ENCODE results near the gene ECI1. TPM values are rescaled to one million over a fixed set of nuclear protein-coding genes. Genes with fewer than 3 reads are reported as not detected.

The ECI1 gene
- total RNA-seq, 1 experiment from 2014 or later, result 140 TPM

DNA sequence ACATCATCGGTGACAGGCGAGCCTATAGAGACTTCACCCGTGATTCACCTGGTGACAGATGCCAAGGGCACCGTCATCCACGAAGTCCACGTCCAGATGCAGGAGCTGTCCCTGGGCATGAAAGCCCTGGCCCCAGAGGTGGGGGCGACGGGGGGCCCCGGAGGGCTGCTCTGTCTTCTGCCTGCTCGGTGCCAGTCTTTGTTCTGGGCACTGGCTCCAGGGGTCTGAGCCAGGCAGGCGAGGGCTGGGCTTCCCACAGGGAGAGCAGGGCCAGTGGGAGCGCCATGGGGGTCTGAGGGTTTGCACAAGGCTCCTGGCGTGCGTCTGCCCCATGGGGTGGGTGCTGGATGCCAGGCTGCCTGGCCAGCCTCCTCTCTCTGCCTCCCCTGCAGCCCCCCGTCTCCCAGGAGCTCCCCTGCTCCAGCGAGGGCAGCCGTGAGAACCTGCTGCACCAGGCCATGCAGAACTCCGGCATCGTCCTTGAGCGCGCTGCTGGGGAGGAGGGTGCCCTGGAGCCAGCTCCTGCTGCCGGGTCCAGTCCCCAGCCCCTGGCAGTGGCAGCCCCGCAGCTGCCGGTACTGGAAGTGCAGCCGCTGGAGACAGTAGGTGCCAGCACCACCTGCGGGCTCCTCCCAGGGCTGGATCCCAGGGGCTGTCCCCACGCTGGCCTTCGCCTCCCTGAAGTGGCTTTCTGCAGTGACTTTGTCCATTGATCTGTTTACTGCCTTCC lies 18.2 kb downstream of the ECI1 start:
- ATAC-seq (no peak), DNase-seq (ENCODE audit: low read depth, low spot score) (no peak)
- no peak overlapping the region; the same call in 1 of the 2 replicates for H3K27ac ChIP-seq (ENCODE audit: low read depth, low read length)
- no TSS peak for BruUV-seq (replicated peaks)
- H3K36me3 ChIP-seq (ENCODE audit: control insufficient read depth in 1 of 2, insufficient read depth in 2 of 2, low read length in 2 of 2), result peaks cover 9 to 19% of the 10 kb centered on the region in 2 experiments; a peak in 3 of 4 replicates
- H3K9me3 ChIP-seq (ENCODE audit: control insufficient read depth in 1 of 2, insufficient read depth in 1 of 2, low read depth in 1 of 2, low read length in 2 of 2), result no peaks in the 10 kb centered on the region
- H3K79me2 ChIP-seq (ENCODE audit: insufficient read depth, low read length), result peaks cover 18% of the 10 kb centered on the region; the same call in 1 of the 2 replicates
- no peak overlapping the region for H3K4me3 ChIP-seq (replicated peaks in 1 of 2; ENCODE audit: low read depth in 1 of 2, low read length in 2 of 2)
- no peaks in the 10 kb centered on the region for H3K9me2 ChIP-seq (ENCODE audit: insufficient read depth)
- no peaks in the 10 kb centered on the region for H3K27me3 ChIP-seq (ENCODE audit: insufficient read depth, low read length)
- peaks cover 0 to 8% of the 10 kb centered on the region in 2 experiments; a peak in 2 of 4 replicates for H3K4me1 ChIP-seq (ENCODE audit: control insufficient read depth in 1 of 2, insufficient read depth in 2 of 2, low read length in 2 of 2)
- no peak overlapping the region for H3K4me2 ChIP-seq (ENCODE audit: low read length)
- CTCF ChIA-PET, result no interaction called here
- no peak overlapping the region for H2AFZ ChIP-seq (ENCODE audit: low read depth, low read length, poor library complexity, severe bottlenecking)
- intact Hi-C loops (cut with micrococcal nuclease), result no loop called here
- POLR2A ChIA-PET, result no interaction called here
- no peaks in the 10 kb centered on the region for H4K20me1 ChIP-seq (ENCODE audit: insufficient read depth)
- RAD21 ChIA-PET (ENCODE audit: low non-redundant PET in 1 of 2, low total read pairs in 2 of 2, uncharacterized antibody in 2 of 2, unreplicated experiment in 2 of 2), result no interaction called here
- H3K9ac ChIP-seq (ENCODE audit: low read length), result no peak overlapping the region
- TF ChIP-seq EGR1 (IDR thresholded peaks at IDR 0.05; ENCODE audit: low read depth) (no peak), POLR2A (IDR thresholded peaks at IDR 0.05; ENCODE audit: borderline replicate concordance, extremely low read depth, insufficient read depth, insufficient read length) (no peak), ZFX (IDR thresholded peaks at IDR 0.05) (no peak), ELF1 (IDR thresholded peaks at IDR 0.05; ENCODE audit: borderline replicate concordance, low read depth) (no peak), CEBPB (IDR thresholded peaks at IDR 0.05; ENCODE audit: low read depth) (no peak), RAD21 (IDR thresholded peaks at IDR 0.05; ENCODE audit: low read depth) (no peak), JUND (IDR thresholded peaks at IDR 0.05) (no peak), SRF (IDR thresholded peaks at IDR 0.05; ENCODE audit: low read depth) (no peak), SIN3A (IDR thresholded peaks at IDR 0.05; ENCODE audit: low read depth) (no peak), TCF7L2 (IDR thresholded peaks at IDR 0.05; ENCODE audit: borderline replicate concordance, extremely low read depth, insufficient read depth, insufficient read length) (no peak), EZH2 (IDR thresholded peaks at IDR 0.05) (no peak)
- TF ChIP-seq, protein P1, sequence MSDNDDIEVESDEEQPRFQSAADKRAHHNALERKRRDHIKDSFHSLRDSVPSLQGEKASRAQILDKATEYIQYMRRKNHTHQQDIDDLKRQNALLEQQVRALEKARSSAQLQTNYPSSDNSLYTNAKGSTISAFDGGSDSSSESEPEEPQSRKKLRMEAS (IDR thresholded peaks at IDR 0.05), result no peak
- TF ChIP-seq, protein P2, sequence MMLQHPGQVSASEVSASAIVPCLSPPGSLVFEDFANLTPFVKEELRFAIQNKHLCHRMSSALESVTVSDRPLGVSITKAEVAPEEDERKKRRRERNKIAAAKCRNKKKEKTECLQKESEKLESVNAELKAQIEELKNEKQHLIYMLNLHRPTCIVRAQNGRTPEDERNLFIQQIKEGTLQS (IDR thresholded peaks at IDR 0.05), result no peak
- TF ChIP-seq, protein P3, sequence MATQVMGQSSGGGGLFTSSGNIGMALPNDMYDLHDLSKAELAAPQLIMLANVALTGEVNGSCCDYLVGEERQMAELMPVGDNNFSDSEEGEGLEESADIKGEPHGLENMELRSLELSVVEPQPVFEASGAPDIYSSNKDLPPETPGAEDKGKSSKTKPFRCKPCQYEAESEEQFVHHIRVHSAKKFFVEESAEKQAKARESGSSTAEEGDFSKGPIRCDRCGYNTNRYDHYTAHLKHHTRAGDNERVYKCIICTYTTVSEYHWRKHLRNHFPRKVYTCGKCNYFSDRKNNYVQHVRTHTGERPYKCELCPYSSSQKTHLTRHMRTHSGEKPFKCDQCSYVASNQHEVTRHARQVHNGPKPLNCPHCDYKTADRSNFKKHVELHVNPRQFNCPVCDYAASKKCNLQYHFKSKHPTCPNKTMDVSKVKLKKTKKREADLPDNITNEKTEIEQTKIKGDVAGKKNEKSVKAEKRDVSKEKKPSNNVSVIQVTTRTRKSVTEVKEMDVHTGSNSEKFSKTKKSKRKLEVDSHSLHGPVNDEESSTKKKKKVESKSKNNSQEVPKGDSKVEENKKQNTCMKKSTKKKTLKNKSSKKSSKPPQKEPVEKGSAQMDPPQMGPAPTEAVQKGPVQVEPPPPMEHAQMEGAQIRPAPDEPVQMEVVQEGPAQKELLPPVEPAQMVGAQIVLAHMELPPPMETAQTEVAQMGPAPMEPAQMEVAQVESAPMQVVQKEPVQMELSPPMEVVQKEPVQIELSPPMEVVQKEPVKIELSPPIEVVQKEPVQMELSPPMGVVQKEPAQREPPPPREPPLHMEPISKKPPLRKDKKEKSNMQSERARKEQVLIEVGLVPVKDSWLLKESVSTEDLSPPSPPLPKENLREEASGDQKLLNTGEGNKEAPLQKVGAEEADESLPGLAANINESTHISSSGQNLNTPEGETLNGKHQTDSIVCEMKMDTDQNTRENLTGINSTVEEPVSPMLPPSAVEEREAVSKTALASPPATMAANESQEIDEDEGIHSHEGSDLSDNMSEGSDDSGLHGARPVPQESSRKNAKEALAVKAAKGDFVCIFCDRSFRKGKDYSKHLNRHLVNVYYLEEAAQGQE (IDR thresholded peaks at IDR 0.05; ENCODE audit: low read depth), result no peak

Measured in HCT116 (cell line).